Measurements from ENCODE around the gene SGTA.

DNA sequence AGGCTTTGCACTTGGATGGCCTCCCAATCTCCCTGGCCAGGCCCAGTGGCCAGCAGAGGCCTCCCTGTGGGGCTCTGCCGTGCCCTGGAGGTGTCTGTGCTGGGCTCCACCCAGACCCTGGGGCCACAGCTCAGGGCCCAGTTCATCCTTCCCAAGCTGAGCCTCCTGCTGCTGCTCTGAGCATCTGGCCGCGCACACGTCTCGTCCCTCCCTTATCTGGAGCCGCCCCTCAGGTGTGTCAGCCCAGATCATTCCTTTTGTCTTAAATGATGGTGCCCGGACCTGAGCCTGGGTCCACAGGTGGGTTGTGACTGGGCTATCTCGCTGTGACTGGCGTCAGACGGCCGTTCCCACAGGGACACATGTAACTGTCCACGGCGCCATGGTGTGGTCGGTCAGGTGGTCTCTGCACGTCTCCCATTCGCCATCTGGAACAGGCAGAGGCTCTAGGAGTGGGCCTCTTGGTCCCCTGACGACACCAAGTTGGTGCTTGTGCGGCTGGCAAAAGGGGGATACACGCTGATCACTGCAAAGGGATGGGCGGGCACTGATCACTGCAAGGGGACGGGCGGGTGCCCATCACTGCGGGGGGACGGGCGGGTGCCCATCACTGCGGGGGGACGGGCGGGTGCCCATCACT lies 22.3 kb upstream of the SGTA start:
- TF ChIP-seq POLR2A (IDR thresholded peaks at IDR 0.05): no peak
- TF ChIP-seq, protein P1, sequence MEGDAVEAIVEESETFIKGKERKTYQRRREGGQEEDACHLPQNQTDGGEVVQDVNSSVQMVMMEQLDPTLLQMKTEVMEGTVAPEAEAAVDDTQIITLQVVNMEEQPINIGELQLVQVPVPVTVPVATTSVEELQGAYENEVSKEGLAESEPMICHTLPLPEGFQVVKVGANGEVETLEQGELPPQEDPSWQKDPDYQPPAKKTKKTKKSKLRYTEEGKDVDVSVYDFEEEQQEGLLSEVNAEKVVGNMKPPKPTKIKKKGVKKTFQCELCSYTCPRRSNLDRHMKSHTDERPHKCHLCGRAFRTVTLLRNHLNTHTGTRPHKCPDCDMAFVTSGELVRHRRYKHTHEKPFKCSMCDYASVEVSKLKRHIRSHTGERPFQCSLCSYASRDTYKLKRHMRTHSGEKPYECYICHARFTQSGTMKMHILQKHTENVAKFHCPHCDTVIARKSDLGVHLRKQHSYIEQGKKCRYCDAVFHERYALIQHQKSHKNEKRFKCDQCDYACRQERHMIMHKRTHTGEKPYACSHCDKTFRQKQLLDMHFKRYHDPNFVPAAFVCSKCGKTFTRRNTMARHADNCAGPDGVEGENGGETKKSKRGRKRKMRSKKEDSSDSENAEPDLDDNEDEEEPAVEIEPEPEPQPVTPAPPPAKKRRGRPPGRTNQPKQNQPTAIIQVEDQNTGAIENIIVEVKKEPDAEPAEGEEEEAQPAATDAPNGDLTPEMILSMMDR (IDR thresholded peaks at IDR 0.05): no peak
